Activated effector memory CD4-positive, alpha-beta T cell treated with anti-CD3 and anti-CD28 coated beads, Interleukin-2, amount 50 U/mL, for 16 hours (primary cell): Measurements from ENCODE around the gene UGT1A9.

Experiments
- DNase-seq: peaks from one replicate; pipeline ENCODE4 v3.0.0-alpha.2; 2020

Gene UGT1A9

GRCh38 chr2:233764264-233764663 is 92.6 kb downstream of the UGT1A9 start:
- DNase-seq = no peak

GRCh38 chr2:233764761-233765160 is 93.1 kb downstream of the UGT1A9 start:
- no peak for DNase-seq

GRCh38 chr2:233766416-233766815 is 94.7 kb downstream of the UGT1A9 start:
- no peak for DNase-seq

GRCh38 chr2:233768076-233768475 is 96.4 kb downstream of the UGT1A9 start:
- DNase-seq = no peak

DNA sequence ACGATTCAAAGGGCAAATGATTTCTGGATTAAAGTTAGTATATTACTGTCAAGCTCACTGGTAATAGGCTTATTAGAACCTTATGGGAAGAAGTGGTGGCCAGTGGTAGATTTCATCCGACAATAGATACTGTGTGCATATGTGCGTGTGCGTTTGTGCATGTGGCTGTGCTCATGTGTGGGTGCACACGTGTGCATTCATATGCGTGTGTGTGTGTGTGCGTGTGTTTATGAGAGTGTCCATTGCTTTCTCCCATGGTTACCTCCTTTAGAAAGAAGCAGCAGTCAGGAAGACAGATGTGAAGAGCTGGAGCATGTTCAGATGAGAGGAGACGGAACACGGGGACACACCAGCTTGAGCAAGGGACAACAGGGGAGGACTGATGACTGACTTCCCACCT is 97.6 kb downstream of the UGT1A9 start:
- no peak for DNase-seq

DNA sequence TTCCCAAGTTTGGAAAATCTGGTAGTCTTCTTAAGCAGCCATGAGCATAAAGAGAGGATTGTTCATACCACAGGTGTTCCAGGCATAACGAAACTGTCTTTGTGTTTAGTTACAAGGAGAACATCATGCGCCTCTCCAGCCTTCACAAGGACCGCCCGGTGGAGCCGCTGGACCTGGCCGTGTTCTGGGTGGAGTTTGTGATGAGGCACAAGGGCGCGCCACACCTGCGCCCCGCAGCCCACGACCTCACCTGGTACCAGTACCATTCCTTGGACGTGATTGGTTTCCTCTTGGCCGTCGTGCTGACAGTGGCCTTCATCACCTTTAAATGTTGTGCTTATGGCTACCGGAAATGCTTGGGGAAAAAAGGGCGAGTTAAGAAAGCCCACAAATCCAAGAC is 100.5 kb downstream of the UGT1A9 start:
- no peak for DNase-seq

- DNase-seq = no peak
Observed at GRCh38 chr2:233772583-233772982, 100.9 kb downstream of the UGT1A9 start.

- DNase-seq = no peak
Observed at GRCh38 chr2:233773854-233774253, 102.2 kb downstream of the UGT1A9 start.

DNA sequence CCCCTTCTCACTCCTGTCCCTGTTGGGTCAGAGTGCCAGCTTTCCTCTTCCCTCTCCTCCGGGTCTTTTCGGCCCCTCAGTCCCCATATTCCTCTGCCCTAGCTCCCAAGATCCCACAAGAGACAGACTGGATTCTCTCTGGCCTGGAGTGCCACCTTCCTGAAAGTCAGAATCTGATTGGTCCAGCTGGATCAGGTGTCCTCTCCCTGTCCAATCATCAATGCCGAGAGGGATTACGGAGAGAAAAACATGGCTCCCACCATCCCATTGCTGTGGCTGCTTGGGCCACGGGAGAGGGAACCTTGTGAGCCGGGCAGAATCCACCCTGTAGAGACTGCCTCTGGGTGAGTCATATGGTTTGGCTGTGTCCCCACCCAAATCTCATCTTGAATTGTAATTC is 103.7 kb downstream of the UGT1A9 start:
- DNase-seq = no peak

DNA sequence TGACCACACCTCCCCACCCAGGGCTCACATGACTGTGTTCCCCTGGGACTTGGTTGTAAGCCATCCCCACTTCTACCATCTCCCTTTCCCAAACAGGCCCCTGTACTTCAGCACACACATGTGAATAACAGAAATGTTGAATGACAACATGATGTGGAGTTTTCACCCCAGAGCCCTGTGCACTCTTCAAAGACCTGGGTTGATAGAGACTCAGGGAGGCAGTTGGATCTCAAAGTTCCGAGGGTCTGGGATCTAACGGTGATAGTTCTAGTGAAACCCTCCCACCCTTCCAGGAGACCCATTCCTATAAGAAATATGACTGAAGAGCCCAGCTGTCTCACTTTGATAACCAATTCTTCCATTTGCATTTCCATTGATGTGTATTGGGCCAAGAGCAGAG is 106.3 kb downstream of the UGT1A9 start, which contains the start of gene MROH2A:
TSS of gene MROH2A (plus strand) at position 301 of the 400 bp plus-strand sequence. CDS start 1,029 bp downstream, outside the sequence.
- DNase-seq = no peak

DNA sequence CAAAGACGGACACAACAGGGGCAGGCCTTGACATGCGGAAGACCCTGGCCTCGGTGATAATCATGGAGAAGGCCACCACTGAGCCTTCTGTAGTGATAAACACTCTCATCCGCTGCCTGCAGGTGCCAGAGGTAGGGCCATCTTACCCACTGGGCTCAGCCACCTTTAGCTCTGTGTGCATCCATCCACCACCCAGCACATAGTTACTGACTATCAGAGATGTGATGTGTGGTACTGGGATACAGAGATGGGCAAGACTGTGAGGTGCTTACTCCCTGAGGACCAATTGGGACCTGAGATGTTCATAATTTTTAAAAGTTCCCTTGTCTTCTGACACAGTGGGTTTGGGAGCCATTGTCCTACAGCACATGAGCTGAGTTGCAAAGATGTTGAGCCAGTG is 108.0 kb downstream of the UGT1A9 start:
- DNase-seq = no peak

DNA sequence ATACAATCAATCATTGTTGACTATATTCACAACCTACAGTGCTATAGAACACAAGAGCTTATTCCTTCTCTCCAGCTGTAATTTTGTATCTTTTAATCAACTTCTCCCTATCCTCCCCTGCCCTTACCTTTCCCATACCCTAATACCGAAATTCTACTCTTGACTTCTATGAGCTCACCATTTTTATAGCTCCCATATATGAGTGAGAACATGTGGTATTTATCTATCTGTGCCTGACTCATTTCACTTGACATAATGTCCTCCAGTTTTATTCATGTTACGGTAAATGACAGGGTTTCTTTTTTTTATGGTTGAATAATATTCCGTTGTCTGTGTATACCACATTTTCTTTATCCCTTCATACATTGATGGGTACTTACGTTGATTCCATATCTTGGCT is 109.1 kb downstream of the UGT1A9 start:
- no peak for DNase-seq

DNA sequence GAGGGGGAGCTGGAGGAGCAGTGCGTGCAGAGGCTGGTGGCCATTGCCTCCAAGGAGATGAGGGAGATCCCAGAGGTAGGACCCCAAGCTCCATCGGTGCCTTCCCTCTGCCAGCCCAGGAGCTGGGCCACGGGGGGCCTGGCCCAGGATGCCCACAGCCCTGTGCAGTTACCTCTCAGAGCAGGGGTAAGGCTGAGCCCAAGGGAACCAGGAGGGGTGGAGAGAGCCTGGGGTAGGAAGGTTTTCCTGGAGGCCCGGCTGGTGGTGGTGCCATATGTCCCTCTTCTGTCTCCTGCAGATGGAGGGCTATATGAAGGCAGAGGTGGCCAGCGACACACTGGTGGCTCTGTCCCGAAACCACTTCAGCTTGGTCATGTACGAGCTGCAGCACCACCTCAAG is 117.9 kb downstream of the UGT1A9 start:
- DNase-seq = no peak

DNA sequence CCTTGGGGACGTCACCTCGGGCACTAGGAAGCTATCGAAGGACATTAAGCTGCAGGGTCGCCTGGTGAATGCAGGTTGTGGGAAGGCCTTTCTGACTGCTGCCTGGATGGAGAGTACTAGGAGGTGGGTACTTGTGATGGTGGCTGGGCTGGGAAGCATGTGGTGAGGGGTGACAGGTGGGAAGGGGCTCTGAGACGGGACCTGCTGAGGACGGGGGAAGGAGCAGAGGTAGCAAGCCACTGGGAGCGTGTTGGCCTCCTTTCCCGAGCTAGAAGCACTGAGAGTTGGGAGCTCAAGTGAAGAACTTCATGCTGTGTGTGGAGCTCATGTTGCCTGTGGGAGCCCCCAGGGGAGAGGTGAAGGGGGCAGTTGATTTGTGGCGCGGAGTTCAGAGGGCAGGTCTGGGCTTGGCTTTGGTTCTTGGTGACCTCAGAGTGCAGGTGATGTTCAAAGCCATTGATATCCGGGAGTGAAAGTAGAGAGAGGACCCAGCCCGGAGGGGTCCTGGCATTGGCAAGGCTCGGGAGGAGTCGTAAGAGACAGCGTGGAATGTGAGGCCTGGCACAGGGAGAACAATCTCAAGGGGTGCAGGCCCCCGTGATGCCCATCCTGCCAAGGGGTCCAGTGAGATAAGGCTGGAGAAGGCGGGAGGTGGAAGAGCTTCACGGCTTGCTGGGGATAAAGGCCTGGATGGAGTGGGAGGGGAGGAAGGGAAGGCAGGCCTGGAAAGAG is 119.6 kb downstream of the UGT1A9 start:
- DNase-seq = no peak

- DNase-seq = peak; percentile 54
Observed at GRCh38 chr2:233791883-233792329, 120.2 kb downstream of the UGT1A9 start.

DNA sequence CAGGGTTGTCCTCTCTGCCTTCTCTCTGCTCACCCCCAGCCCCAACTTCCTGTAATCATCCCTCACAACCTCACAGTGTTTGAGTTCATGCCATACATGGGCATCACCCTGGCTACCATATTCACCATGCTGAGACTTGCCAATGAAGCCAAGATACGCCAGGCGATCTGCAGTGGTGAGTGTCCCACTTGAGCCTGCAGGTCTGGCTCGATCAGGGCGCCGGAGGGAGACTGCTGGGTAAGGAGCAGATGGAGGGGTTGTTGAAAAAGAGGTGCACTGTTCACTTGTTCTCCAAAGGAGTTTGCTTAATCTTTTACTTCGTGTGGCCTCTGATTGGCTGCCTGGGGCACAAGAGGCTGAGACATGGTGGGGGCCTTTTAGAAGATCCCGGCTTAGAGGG is 121.0 kb downstream of the UGT1A9 start:
- DNase-seq = no peak

GRCh38 chr2:233793465-233794127 is 121.9 kb downstream of the UGT1A9 start:
- DNase-seq = peak; percentile 49

DNA sequence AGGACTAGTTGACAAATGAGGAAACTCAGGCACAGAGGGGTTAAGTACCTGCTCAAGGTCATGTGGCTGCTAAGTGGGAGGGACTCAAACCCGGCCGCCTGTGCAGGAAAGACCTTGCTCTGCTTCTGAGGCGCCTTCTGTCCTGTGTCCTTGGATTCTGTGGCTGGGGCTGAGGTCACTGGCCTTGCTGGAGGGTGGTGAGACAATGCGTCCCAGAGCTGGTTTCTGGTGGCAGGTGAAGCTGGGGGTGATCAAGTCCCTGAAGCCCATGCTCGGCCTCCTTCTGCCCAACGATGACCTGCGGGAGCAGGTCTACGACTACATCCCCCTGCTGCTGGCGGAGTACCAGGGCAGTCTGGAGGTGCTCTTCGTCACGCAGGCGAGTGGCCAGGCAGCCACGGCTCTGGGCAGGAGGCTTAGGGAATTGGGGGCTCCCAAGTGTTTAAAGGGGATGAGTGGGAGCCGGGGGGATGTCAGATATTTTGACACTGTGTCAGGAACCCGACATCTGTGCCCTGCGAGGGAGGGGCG is 122.5 kb downstream of the UGT1A9 start:
- peak; percentile 57 for DNase-seq

GRCh38 chr2:233795735-233796171 is 124.1 kb downstream of the UGT1A9 start:
- DNase-seq = no peak

DNA sequence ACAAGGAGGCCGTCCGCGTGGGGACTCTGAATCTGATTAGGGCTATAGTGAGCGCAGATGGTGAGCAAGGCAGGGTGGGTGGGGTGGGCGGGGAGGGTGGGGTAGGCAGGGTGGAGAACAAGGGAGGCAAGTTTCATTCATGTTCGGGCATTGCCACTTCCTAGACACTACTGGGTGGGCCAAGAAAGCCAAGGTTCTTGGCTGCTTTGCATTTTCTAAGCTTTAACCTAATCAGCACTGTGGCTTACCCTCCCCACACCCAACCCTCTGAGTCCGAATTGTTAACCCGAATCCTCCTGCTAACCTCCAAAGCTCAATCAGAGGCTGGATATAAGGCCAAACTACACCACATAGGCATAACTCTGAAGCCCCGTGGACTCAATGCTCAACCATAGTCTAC is 124.6 kb downstream of the UGT1A9 start:
- DNase-seq = no peak

DNA sequence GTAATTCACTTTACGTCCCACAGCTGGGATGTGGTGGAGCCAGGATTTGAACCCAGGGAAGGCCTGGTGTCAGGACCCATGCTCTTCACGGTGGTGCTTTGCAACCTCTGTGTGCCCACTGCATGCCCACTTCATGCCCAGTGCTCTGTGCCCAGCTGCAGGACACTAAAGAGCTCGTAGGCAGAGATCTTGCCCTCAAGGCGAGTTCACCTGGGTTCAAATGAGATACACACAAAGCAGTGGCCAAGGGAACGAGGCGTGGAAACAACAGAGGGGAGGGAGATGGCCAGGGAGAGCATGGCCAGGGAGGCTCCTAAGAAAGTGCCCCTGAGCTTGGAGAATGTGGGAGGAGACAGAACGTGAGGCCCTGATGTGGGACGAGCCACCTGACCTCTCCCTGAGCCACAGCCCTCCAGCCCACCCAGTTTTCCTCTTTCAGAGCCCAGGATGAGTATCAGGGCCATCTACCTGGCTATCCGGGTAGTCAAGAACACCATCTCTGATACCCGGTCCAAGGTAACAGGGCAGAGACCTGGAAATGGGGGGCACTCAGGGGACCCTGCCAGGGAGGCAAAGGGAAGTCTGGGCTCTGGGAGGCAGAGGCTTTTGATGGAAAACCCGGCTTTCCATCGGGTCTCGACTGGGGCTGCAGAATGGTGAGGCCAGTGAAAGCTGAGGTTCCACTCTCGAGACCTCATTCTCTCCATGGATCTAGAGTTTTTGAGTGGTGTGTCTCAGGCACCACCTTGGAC is 126.8 kb downstream of the UGT1A9 start:
- DNase-seq = no peak

DNA sequence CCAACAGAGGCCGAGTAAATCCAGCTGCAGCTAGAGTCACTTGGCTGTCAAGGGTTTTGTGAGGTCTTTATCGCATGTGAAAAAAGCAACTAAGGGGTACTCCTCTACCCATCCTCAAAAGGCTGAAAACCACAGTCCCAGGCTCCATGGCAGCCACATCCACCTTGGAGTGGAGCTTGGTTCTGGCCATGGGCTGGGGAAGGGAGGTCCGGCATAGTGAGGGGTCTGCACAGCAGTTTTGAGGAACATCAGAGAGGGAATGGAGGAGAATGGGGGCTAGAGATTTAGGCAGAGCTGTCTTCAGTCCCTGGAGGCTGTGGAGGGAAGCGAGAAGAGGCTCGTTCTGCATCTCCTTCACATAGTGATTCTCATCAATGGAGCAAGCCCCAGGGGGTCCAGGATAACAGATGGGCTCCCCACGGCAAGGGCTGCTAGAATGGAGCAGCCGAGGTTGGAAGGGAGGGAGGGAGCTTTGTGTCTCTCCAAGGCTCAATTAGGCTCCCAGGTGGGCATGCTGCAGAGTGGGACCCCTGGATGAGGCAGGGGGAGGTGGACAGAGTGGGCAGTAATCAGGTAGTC is 127.5 kb downstream of the UGT1A9 start:
- peak; percentile 53 for DNase-seq

GRCh38 chr2:233799716-233800115 is 128.0 kb downstream of the UGT1A9 start:
- DNase-seq = peak; percentile 41
